AG09309 (cell line): ENCODE measurements around the gene CNPY1.

ENCODE experiments used
- DNase-seq: peaks from one replicate; pipeline ENCODE4 v3.0.0-alpha.2; 2010; ENCODE audit warnings: low read depth
- H3K4me3 ChIP-seq: 2 replicates; pipeline ENCODE4 v1.5.1; 2011; ENCODE audit warnings: mild to moderate bottlenecking, low read depth, low read length, moderate library complexity; ENCODE audit not compliant: control insufficient read depth
- CTCF ChIP-seq: IDR thresholded peaks from 2 replicates; pipeline ENCODE4 v1.5.1; 2011; ENCODE audit warnings: mild to moderate bottlenecking, low read depth, low read length, inconsistent platforms; ENCODE audit not compliant: insufficient read depth, control insufficient read depth; ENCODE audit errors: missing control alignments

The CNPY1 gene

GRCh38 chr7:155559519-155560108 lies 13.3 kb upstream of the CNPY1 start:
- no peak for TF ChIP-seq CTCF

DNA sequence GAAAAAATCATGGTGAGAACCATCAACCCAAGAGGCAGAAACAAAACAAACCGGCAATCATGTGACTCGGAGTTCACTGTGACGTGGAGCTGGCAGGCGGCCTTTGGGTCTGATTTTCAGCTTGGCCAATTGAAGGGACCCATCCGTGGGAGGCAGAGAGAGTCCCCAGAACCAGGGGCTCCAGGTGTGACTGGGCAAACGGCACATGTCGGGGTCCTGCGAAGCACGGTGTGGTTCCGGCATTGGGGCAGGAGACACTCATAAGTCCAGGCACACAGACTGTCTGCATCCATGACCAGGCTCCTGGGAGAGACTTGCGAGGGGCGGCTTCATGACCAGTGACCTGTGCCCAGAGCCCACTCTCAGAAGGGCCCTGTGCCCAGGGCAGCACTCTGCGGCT lies 12.6 kb upstream of the CNPY1 start:
- TF ChIP-seq CTCF, result no peak
- no peak for DNase-seq
- no peak overlapping the region for H3K4me3 ChIP-seq

More at GRCh38 chr7:155559519-155560108, 13.3 kb upstream of the CNPY1 start:
- H3K4me3 ChIP-seq, result no peak overlapping the region
- no peak for DNase-seq

DNA sequence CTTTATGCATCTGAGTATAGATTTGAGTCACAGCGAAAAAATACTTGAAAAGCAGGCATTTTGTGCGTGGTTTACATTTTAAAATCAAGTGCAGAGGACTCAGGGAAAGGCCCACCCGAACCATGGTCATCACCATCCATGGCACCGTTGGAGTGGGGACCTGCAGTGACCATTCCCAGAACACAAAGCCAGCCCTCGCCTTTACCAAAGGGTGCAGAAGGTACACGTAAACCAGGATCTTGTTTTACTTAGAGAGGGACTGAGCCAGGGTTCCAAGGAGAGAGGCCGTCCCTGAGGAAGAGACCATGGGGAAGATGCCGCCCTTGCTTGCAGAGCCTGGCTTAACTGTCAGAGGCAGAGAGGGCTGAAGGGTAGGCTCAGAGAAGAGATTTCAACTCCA lies 12.0 kb upstream of the CNPY1 start:
- no peak overlapping the region for H3K4me3 ChIP-seq
- no peak for DNase-seq
- TF ChIP-seq CTCF, result no peak

DNA sequence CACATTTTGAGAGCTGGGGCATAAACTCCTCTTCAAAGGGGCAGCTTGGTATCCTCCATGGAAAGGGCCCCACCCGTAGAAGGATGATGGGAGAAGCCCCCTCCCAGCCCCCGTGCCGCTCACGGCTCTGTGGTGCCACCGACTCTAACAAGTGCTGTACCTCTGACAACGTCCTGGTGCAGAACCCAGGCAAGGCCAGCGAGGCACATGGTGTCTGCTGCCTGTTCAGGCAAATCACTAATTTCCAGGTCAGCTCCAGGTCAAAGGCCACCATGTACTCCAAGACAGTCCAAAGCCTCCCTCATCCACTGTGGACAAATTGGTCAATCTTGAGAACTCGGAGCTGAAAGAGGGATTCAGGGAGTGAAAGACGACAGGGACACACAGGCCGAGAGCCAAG lies 11.4 kb upstream of the CNPY1 start:
- DNase-seq, result no peak
- no peak overlapping the region for H3K4me3 ChIP-seq
- no peak for TF ChIP-seq CTCF

DNA sequence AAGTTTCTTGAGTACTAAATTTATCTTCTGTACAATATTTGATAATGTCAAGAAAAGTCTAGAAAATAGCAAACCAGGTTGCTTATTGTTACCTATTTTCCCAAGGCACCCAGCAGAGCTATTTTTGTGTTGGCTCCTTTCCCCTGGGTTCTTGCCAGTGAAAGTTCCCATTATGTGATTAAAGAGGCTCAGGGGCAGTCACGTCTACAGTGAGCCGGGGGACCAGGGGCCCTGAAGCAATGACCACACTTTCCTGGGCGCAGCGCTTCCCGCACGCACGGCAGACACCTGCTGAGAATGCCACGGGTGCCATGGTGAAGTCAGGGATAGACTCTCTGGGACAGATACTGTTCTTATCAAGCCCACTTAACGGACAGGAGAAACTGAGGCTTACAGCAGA lies 10.4 kb upstream of the CNPY1 start:
- no peak for TF ChIP-seq CTCF
- H3K4me3 ChIP-seq, result no peak overlapping the region
- no peak for DNase-seq

DNA sequence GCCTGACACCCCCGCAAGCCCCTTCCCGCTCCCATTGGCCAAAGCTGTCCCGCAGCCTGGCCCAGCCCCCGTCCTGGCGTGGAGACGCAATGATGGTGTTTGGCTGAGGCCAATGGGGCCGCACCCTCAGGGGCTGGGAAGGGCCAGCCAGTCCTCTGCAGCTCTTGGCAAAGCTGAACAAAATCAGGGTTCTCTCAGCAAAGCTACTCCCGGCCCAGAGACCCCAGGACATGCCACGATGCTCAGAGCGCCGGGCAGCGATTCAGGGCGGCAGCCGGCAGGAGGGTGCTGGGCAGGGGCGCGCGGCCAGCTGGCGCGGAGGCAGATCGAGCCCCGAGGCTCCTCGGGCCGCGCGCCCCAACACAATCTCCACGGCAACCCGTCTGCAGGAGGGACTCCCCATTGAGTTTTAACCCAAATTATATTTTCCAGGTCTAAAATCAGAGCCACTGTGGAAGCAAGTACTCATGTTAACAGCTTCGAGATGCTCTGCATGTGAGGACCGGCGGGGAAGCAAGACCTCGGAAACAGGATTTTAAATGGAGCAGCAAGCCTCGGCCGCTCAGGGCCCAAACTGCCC lies 8.8 kb upstream of the CNPY1 start:
- TF ChIP-seq CTCF, result no peak
- DNase-seq, result no peak

GRCh38 chr7:155553871-155554270 lies 7.5 kb upstream of the CNPY1 start:
- no peak overlapping the region for H3K4me3 ChIP-seq
- no peak for TF ChIP-seq CTCF
- DNase-seq, result no peak

More for the DNA sequence above, 8.8 kb upstream of the CNPY1 start:
- H3K4me3 ChIP-seq, result no peak overlapping the region
